ENCODE data around the gene WNT2B. TPM values are rescaled to one million over a fixed set of nuclear protein-coding genes. Genes with fewer than 3 reads are reported as not detected.

WNT2B gene
- polyA plus RNA-seq, 1 of the 3 experiments (the other 2 are of a cell fraction): 4.3 TPM

GRCh38 chr1:112470966-112471365 is 37.8 kb upstream of the WNT2B start:
- H2AFZ ChIP-seq (ENCODE audit: low read depth): no peak overlapping the region
- WGBS (ENCODE audit: low lambda C conversion rate): 95% methylated on average over 2 of the region's 3 CpGs
- DNase-seq: no peak
- H3K4me3 ChIP-seq (ENCODE audit: low read depth in 2 of 2, low read length in 1 of 2): no peak overlapping the region
- CTCF ChIA-PET: interaction anchor here (1.3 to 12.9 kb wide), 2 partner anchors 29 to 81 kb away, joined by 3 to 154 read pairs; no protein-coding TSS in a partner anchor
- H3K79me2 ChIP-seq (ENCODE audit: insufficient read depth): no peaks in the 10 kb centered on the region
- H3K9ac ChIP-seq: no peak overlapping the region
- POLR2A ChIA-PET: no interaction called here
- H3K4me2 ChIP-seq: no peak overlapping the region
- no peak overlapping the region for H3K27ac ChIP-seq (ENCODE audit: low read depth in 2 of 2, low read length in 1 of 2)
- H3K9me2 ChIP-seq: no peaks in the 10 kb centered on the region
- TF ChIP-seq GABPA (IDR thresholded peaks at IDR 0.05; ENCODE audit: low read depth): no peak
- TF ChIP-seq EP300 (IDR thresholded peaks at IDR 0.05; ENCODE audit: borderline replicate concordance in 1 of 2, low read depth in 1 of 2, low read length in 1 of 2): no peak
- no peak for TF ChIP-seq FOXJ3 (CRISPR knock-in tag; IDR thresholded peaks at IDR 0.05)
- TF ChIP-seq ZBTB33 (IDR thresholded peaks at IDR 0.05; ENCODE audit: borderline replicate concordance, low read depth): no peak
- no peak for TF ChIP-seq FOSL2 (IDR thresholded peaks at IDR 0.05; ENCODE audit: borderline replicate concordance, low read depth)
- TF ChIP-seq YY1 (IDR thresholded peaks at IDR 0.05; ENCODE audit: low read depth): no peak
- TF ChIP-seq SIN3A (IDR thresholded peaks at IDR 0.05; ENCODE audit: borderline replicate concordance, low read depth, low read length): no peak
- no peaks in the 10 kb centered on the region for H3K27me3 ChIP-seq (ENCODE audit: insufficient read depth)
- H3K4me1 ChIP-seq (ENCODE audit: control insufficient read depth in 1 of 2, insufficient read depth in 2 of 2, low read depth in 1 of 2, low read length in 1 of 2): peaks cover 0 to under 1% of the 10 kb centered on the region in 2 experiments; a peak in 2 of 4 replicates
- 0 out of 2 replicates have a peak, but pooled peaks cover 1% of the 10 kb centered on the region for H3K9me3 ChIP-seq
- H3K36me3 ChIP-seq (replicated peaks in 1 of 2; ENCODE audit: control insufficient read depth in 1 of 2, insufficient read depth in 2 of 2, low read length in 1 of 2): peaks cover 0 to 1% of the 10 kb centered on the region in 2 experiments
- H4K20me1 ChIP-seq (ENCODE audit: insufficient read depth): no peaks in the 10 kb centered on the region
- H3F3A ChIP-seq (replicated peaks; ENCODE audit: insufficient read depth): peaks cover 16% of the 10 kb centered on the region

GRCh38 chr1:112472142-112472541 is 36.6 kb upstream of the WNT2B start:
- Histone ChIP-seq H3K27ac (ENCODE audit: low read depth in 2 of 2, low read length in 1 of 2) (no peak overlapping the region), H3K4me3 (ENCODE audit: low read depth in 2 of 2, low read length in 1 of 2) (no peak overlapping the region), H3K79me2 (ENCODE audit: insufficient read depth) (no peaks in the 10 kb centered on the region), H3K9me3 (peaks cover 3% of the 10 kb centered on the region; the same call in 1 of the 2 replicates), H3K9me2 (no peaks in the 10 kb centered on the region), H3K4me1 (ENCODE audit: control insufficient read depth in 1 of 2, insufficient read depth in 2 of 2, low read depth in 1 of 2, low read length in 1 of 2) (no peaks in the 10 kb centered on the region), H3K9ac (no peak overlapping the region), H3K36me3 (replicated peaks in 1 of 2; ENCODE audit: control insufficient read depth in 1 of 2, insufficient read depth in 2 of 2, low read length in 1 of 2) (peaks cover 0 to 2% of the 10 kb centered on the region in 2 experiments), H2AFZ (ENCODE audit: low read depth) (no peak overlapping the region), H3F3A (replicated peaks; ENCODE audit: insufficient read depth) (peaks cover 18% of the 10 kb centered on the region), H4K20me1 (ENCODE audit: insufficient read depth) (no peaks in the 10 kb centered on the region), H3K27me3 (ENCODE audit: insufficient read depth) (no peaks in the 10 kb centered on the region), H3K4me2 (no peak overlapping the region)
- no peak for DNase-seq
- ChIA-PET CTCF (interaction anchor here (12.9 kb wide), 1 partner anchor 82 kb away, joined by 154 read pairs; no protein-coding TSS in a partner anchor), POLR2A (no interaction called here)
- no peak for TF ChIP-seq NFIC (IDR thresholded peaks at IDR 0.05; ENCODE audit: borderline replicate concordance)
- TF ChIP-seq FOSL2 (IDR thresholded peaks at IDR 0.05; ENCODE audit: borderline replicate concordance, low read depth): no peak
- no peak for TF ChIP-seq NRF1 (IDR thresholded peaks at IDR 0.05; ENCODE audit: low read depth, low read length)
- TF ChIP-seq CTCF (IDR thresholded peaks at IDR 0.05): no peak
- no peak for TF ChIP-seq MAX (IDR thresholded peaks at IDR 0.05; ENCODE audit: low read depth)
- no peak for TF ChIP-seq FOXJ3 (CRISPR knock-in tag; IDR thresholded peaks at IDR 0.05)
- TF ChIP-seq, protein P1, sequence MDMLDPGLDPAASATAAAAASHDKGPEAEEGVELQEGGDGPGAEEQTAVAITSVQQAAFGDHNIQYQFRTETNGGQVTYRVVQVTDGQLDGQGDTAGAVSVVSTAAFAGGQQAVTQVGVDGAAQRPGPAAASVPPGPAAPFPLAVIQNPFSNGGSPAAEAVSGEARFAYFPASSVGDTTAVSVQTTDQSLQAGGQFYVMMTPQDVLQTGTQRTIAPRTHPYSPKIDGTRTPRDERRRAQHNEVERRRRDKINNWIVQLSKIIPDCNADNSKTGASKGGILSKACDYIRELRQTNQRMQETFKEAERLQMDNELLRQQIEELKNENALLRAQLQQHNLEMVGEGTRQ (IDR thresholded peaks at IDR 0.05; ENCODE audit: borderline replicate concordance, low read depth, low read length): no peak
- TF ChIP-seq POLR2AphosphoS5 (IDR thresholded peaks at IDR 0.05; ENCODE audit: low read depth, low read length): no peak
- 94% methylated on average over 1 of the region's 1 CpG for WGBS (ENCODE audit: low lambda C conversion rate)
